Gastrocnemius medialis (tissue), 4 donors: Measurements from ENCODE around the gene PDE4D.

Source experiments
- POLR2A ChIP-seq, 2 donors: fragments of 450-650 bp; IDR thresholded peaks; one replicate each; pipeline ENCODE4 v1.6.1; 2017; ENCODE audit warnings: antibody characterized with exemption in 2 of 2, mild to moderate bottlenecking in 2 of 2, moderate library complexity in 2 of 2
- TF ChIP-seq, protein P1 (sequence below), 5 experiments: fragments of 450-650 bp in 3 of 5; fragments of 200-600 bp in 2 of 5; sonication (generic) in 2 of 5; IDR thresholded peaks in 4 of 5; conservative IDR thresholded peaks in 1 of 5; 1 replicate in 4 of 5; 2 replicates in 1 of 5; pipeline ENCODE4 v1.5.1; 2016 to 2019; ENCODE audit warnings: antibody characterized with exemption in 5 of 5, mild to moderate bottlenecking in 3 of 5, moderate library complexity in 3 of 5

DNA sequence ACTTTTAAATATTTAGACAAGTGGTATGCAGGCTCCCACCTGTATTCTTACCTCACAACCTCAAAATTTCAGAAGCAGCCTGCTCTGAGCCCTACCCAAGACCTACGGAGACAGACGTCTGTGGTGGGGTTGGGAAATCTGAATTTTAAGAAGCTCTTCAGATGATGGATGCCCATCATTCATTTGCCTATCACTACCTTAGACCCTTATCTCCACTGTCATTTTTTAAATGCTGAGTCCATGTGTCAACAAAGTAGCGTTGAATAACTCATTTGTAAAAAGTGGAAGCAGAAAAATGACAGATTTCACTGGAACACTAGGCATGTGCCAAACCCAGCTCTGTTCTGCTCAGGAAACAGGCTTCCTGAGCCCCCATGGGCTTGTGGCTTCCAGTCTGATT is 85.7 kb downstream of the PDE4D start:
- TF ChIP-seq, protein P1, sequence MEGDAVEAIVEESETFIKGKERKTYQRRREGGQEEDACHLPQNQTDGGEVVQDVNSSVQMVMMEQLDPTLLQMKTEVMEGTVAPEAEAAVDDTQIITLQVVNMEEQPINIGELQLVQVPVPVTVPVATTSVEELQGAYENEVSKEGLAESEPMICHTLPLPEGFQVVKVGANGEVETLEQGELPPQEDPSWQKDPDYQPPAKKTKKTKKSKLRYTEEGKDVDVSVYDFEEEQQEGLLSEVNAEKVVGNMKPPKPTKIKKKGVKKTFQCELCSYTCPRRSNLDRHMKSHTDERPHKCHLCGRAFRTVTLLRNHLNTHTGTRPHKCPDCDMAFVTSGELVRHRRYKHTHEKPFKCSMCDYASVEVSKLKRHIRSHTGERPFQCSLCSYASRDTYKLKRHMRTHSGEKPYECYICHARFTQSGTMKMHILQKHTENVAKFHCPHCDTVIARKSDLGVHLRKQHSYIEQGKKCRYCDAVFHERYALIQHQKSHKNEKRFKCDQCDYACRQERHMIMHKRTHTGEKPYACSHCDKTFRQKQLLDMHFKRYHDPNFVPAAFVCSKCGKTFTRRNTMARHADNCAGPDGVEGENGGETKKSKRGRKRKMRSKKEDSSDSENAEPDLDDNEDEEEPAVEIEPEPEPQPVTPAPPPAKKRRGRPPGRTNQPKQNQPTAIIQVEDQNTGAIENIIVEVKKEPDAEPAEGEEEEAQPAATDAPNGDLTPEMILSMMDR (IDR thresholded peaks at IDR 0.05 in 4 of 5, conservative IDR thresholded peaks at IDR 0.05 in 1 of 5): no peak
- TF ChIP-seq POLR2A (IDR thresholded peaks at IDR 0.05): no peak
